Hematopoietic multipotent progenitor cell treated with erythropoietin and hydrocortisone succinate and interleukin-3 and kit ligand, for 8 days (in vitro differentiated cells): ENCODE results near the gene SERPINA10.
"Not testable (repeated sequence)": the region's sequence is repeated elsewhere in the genome, so short reads cannot be mapped to it uniquely, and the experiment has no call there.

Source experiments
- DNase-seq: peaks from one replicate; pipeline ENCODE4 v3.0.0-alpha.2; 2015

SERPINA10 gene

GRCh38 chr14:94312481-94313246 lies 19.6 kb upstream of the SERPINA10 start:
- DNase-seq: no peak

GRCh38 chr14:94310248-94310647 lies 17.2 kb upstream of the SERPINA10 start:
- no peak for DNase-seq

- DNase-seq: no peak
These were observed 16.7 kb upstream of the SERPINA10 start for GRCh38 chr14:94309721-94310120.

- peak; percentile 25 for DNase-seq
These were observed 14.4 kb upstream of the SERPINA10 start for GRCh38 chr14:94307410-94307992.

- DNase-seq: no peak
These were observed 13.2 kb upstream of the SERPINA10 start for GRCh38 chr14:94306047-94306978.

GRCh38 chr14:94305620-94306019 lies 12.6 kb upstream of the SERPINA10 start:
- DNase-seq: no peak

GRCh38 chr14:94304243-94304642 lies 11.2 kb upstream of the SERPINA10 start:
- no peak for DNase-seq

GRCh38 chr14:94303111-94303510 lies 10.0 kb upstream of the SERPINA10 start:
- DNase-seq: no peak

- no peak for DNase-seq
These were observed 5.1 kb upstream of the SERPINA10 start for GRCh38 chr14:94298130-94298529.

GRCh38 chr14:94296181-94296545 lies 3.1 kb upstream of the SERPINA10 start:
- DNase-seq: not testable (repeated sequence)

- DNase-seq: no peak
These were observed 2.5 kb upstream of the SERPINA10 start for GRCh38 chr14:94295360-94296180.

GRCh38 chr14:94293578-94293924 lies 483 bp upstream of the SERPINA10 start:
- DNase-seq: no peak

- DNase-seq: no peak
These were observed 569 bp downstream of the SERPINA10 start for GRCh38 chr14:94292526-94292871.

GRCh38 chr14:94291906-94292525 lies 1.1 kb downstream of the SERPINA10 start:
- no peak for DNase-seq

GRCh38 chr14:94291159-94291905 lies 1.7 kb downstream of the SERPINA10 start:
- no peak for DNase-seq

- DNase-seq: no peak
These were observed 2.9 kb downstream of the SERPINA10 start for GRCh38 chr14:94290197-94290596.

- DNase-seq: no peak
These were observed 4.2 kb downstream of the SERPINA10 start for GRCh38 chr14:94288610-94289465.

- DNase-seq: no peak
These were observed 7.9 kb downstream of the SERPINA10 start for GRCh38 chr14:94285158-94285557.

GRCh38 chr14:94284221-94284620 lies 8.8 kb downstream of the SERPINA10 start:
- no peak for DNase-seq

- no peak for DNase-seq
These were observed 9.9 kb downstream of the SERPINA10 start for GRCh38 chr14:94282991-94283723.
